Peyer's patch (tissue), 4 donors: ENCODE measurements around the gene YIPF6. TPM values are rescaled to one million over a fixed set of nuclear protein-coding genes. Genes with fewer than 3 reads are reported as not detected.

Source experiments
- DNase-seq, 3 donors: peaks; one replicate each; pipeline ENCODE4 v3.0.0-alpha.2; 2017 to 2019
- H3K27ac ChIP-seq, 4 donors: fragments of 200-600 bp; sonication (generic); one replicate each; pipeline ENCODE4 v1.5.1; 2016 to 2019
- H3K27me3 ChIP-seq, 2 donors: fragments of 200-600 bp; sonication (generic); one replicate each; pipeline ENCODE4 v1.5.1; 2019
- H3K36me3 ChIP-seq, 3 donors: fragments of 200-600 bp; sonication (generic); one replicate each; pipeline ENCODE4 v1.5.1; 2016 to 2019
- H3K4me1 ChIP-seq, 4 donors: fragments of 200-600 bp; sonication (generic); one replicate each; pipeline ENCODE4 v1.5.1; 2016 to 2019
- H3K4me3 ChIP-seq, 4 donors: fragments of 200-600 bp; sonication (generic); 1 replicate in 3 of 4; 2 replicates in 1 of 4; pipeline ENCODE4 v1.5.1; 2016 to 2019; ENCODE audit warnings: mild to moderate bottlenecking in 1 of 4
- H3K9me3 ChIP-seq, 4 donors: fragments of 200-600 bp; sonication (generic); one replicate each; pipeline ENCODE4 v1.5.1; 2016 to 2019; ENCODE audit warnings: mild to moderate bottlenecking in 1 of 4
- POLR2A ChIP-seq, 2 donors: fragments of 450-650 bp; IDR thresholded peaks; one replicate each; pipeline ENCODE4 v1.5.1; 2017; ENCODE audit warnings: antibody characterized with exemption in 2 of 2, mild to moderate bottlenecking in 2 of 2, moderate library complexity in 2 of 2
- total RNA-seq, 4 donors: library from RNA; depleted of rRNA; stranded (reverse); fragments of >200 nt; gene quantifications; one replicate each; pipeline ENCODE4 v1.1.0, GENCODE V29; 2016
- TF ChIP-seq, protein P1 (sequence below), 6 experiments: fragments of 450-650 bp in 4 of 6; fragments of 200-600 bp in 2 of 6; sonication (generic) in 1 of 6; IDR thresholded peaks; one replicate each; pipeline ENCODE4 v1.5.1; 2017 to 2019; ENCODE audit warnings: antibody characterized with exemption in 6 of 6, mild to moderate bottlenecking in 3 of 6, moderate library complexity in 1 of 6

The YIPF6 gene, protein sequence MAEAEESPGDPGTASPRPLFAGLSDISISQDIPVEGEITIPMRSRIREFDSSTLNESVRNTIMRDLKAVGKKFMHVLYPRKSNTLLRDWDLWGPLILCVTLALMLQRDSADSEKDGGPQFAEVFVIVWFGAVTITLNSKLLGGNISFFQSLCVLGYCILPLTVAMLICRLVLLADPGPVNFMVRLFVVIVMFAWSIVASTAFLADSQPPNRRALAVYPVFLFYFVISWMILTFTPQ
- total RNA-seq, result 10 to 100 TPM; 22.6 to 24.8 (median 23.9) TPM

DNA sequence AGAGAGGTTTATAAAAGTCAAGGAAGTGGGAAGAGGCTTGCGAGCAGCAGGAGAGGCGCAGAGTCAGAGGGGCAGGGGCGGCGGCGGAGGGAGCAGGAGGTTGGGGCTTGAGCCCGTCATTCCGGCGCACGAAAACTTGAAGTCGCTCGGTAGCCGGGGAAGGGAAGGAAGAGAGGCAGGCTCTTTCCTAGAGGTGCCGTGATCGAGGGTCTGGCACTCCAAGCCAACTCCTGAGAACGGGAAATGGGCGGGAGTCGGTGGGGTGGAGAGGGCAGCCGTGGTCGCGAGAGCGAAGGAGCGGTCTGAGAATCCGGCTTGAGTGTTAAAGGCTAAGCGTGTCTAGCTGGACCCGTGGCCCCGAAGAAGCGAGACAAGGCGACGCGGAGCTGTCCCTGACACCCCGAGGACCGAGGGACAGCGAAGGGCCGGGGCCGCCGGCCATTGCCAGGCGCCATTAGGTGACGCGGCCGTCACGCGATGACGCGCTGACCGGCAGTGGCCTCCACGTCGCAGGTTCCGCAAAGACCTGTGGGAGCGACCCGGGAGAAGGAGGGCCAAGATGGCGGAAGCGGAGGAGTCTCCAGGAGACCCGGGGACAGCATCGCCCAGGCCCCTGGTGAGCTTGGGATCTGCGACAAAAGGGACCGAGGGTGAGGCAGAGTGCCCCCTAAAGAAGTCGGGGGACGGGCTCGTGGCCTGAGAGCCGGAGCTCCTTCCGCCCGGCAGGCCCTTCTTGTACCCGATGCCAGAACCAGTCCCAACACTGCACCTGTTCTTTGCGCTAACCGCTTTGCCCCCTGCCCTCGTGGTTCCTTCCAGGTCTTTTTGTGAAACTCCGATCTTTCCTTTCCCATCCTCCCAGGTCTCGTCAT, at the start of gene YIPF6:
Gene YIPF6 (plus strand): TSS at position 544 of the 872 bp plus-strand sequence. CDS start 16 bp downstream, at position 560.
- Histone ChIP-seq H3K27me3 (no peaks in the 10 kb centered on the region), H3K27ac (peak within 1 kb of the TSS; percentile 78 to 93 (median 92)), H3K4me1 (peaks cover 0 to 12% (median 0%) of the 10 kb centered on the region in 4 donors), H3K4me3 (peak within 1 kb of the TSS; percentile 57 to 80 (median 70)), H3K9me3 (no peaks in the 10 kb centered on the region), H3K36me3 (no peaks in the 10 kb centered on the region)
- TF ChIP-seq, protein P1, sequence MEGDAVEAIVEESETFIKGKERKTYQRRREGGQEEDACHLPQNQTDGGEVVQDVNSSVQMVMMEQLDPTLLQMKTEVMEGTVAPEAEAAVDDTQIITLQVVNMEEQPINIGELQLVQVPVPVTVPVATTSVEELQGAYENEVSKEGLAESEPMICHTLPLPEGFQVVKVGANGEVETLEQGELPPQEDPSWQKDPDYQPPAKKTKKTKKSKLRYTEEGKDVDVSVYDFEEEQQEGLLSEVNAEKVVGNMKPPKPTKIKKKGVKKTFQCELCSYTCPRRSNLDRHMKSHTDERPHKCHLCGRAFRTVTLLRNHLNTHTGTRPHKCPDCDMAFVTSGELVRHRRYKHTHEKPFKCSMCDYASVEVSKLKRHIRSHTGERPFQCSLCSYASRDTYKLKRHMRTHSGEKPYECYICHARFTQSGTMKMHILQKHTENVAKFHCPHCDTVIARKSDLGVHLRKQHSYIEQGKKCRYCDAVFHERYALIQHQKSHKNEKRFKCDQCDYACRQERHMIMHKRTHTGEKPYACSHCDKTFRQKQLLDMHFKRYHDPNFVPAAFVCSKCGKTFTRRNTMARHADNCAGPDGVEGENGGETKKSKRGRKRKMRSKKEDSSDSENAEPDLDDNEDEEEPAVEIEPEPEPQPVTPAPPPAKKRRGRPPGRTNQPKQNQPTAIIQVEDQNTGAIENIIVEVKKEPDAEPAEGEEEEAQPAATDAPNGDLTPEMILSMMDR (IDR thresholded peaks at IDR 0.05), result no peak
- peak; percentile 71 to 78 for TF ChIP-seq POLR2A (IDR thresholded peaks at IDR 0.05)
- DNase-seq, result peak; percentile 66 to 85 (median 80)

DNA sequence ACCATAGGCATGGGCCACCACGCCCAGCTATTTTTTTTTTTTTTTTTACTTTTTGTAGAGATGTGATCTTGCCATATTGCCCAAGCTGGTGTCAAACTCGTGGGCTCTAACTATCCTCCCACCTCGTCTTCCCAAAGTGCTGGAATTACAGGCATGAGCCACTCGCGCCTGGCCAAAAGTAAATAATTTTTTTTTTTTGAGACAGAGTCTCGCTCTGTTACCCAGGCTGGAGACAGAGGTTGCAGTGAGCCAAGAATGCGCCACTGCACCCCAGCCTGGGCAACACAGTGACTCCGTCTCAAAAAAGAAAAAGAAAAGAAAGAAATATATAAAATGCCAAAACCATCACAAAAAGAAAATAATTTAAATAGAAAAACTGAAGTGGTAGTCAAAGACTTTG, 47.1 kb upstream of the YIPF6 start:
- no peak for DNase-seq
- Histone ChIP-seq H3K9me3 (no peaks in the 10 kb centered on the region), H3K4me1 (no peaks in the 10 kb centered on the region), H3K27ac (no peak overlapping the region), H3K4me3 (no peak overlapping the region), H3K27me3 (no peaks in the 10 kb centered on the region), H3K36me3 (no peaks in the 10 kb centered on the region)
- TF ChIP-seq, protein P1 (IDR thresholded peaks at IDR 0.05), result no peak
- no peak for TF ChIP-seq POLR2A (IDR thresholded peaks at IDR 0.05)

DNA sequence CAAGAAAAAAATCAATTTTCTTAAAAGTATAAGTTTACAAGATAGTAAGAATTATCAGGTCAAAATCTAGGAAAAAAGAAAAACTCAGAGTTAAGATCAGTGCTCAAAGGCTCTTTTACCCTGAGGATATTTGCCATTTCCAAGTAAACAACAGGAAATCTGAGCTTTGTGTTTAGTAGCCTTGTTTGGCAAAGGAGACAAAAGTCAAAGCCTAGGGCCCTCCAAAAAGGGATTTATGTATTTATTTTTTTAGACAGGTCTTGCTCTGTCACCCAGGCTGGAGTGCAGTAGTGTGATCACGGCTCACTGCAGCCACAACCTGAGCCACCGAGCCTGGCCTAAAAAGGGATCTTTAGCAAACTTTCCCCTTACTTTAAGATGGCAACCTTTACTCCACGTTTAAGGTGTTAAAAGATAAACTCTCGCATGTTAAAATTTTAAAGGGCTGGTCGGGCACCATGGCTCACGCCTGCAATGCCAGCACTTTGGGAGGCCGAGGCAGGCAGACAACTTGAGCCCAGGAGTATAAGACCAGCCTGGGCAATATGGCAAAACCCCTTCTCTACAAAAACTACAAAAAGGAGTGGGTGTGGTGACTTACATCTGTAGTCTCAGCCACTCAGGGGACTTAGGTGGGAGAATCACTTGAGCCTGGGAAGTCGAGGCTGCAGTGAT, 44.2 kb upstream of the YIPF6 start:
- H3K4me3 ChIP-seq, result no peak overlapping the region
- no peak for DNase-seq
- H3K9me3 ChIP-seq, result no peaks in the 10 kb centered on the region
- no peaks in the 10 kb centered on the region for H3K36me3 ChIP-seq
- TF ChIP-seq POLR2A (IDR thresholded peaks at IDR 0.05), result no peak
- TF ChIP-seq, protein P1 (IDR thresholded peaks at IDR 0.05), result no peak
- H3K27ac ChIP-seq, result no peak overlapping the region
- no peaks in the 10 kb centered on the region for H3K4me1 ChIP-seq
- no peaks in the 10 kb centered on the region for H3K27me3 ChIP-seq

DNA sequence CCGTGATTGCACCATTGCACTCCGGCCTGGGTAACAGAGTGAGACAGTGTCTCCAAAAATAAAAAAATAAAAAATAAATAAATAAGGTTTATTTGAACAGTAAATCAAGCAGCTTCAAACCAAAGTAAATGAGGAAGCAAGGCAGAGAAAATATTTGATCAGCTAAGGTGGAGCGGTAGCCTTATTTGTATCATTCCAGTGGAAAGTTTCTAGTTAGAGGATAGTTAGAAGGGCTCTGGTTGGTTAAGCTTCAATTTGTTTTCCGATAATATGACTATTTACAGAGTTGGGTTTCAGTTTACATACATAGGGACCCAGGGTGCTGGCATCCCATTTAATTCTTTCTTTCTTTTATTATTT, 43.7 kb upstream of the YIPF6 start:
- H3K27ac ChIP-seq, result no peak overlapping the region
- no peaks in the 10 kb centered on the region for H3K9me3 ChIP-seq
- H3K4me3 ChIP-seq, result no peak overlapping the region
- no peaks in the 10 kb centered on the region for H3K4me1 ChIP-seq
- H3K27me3 ChIP-seq, result no peaks in the 10 kb centered on the region
- TF ChIP-seq, protein P1 (IDR thresholded peaks at IDR 0.05), result no peak
- TF ChIP-seq POLR2A (IDR thresholded peaks at IDR 0.05), result no peak
- no peaks in the 10 kb centered on the region for H3K36me3 ChIP-seq
- no peak for DNase-seq

DNA sequence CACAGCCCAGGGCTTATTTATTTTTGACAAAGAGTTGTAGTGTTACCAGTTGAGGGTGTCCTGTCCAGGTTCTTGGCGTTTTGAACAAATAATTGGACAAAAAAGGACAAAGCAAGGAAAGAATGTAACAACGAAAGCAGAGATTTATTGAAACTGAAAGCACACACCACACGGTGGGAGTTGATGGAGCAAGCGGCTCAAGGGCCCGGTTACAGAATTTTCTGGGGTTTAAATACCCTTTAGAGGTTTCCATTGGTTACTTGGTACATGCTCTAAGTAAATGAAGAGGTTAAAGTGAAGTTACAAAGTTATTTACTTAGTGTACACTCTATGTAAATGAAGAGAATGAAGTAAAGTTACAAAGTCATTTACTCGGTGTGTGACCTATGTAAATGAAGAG, 37.8 kb upstream of the YIPF6 start:
- Histone ChIP-seq H3K9me3 (no peaks in the 10 kb centered on the region), H3K27me3 (no peaks in the 10 kb centered on the region), H3K36me3 (no peaks in the 10 kb centered on the region), H3K4me3 (no peak overlapping the region), H3K27ac (no peak overlapping the region), H3K4me1 (no peaks in the 10 kb centered on the region)
- DNase-seq, result no peak
- TF ChIP-seq POLR2A (IDR thresholded peaks at IDR 0.05), result no peak
- TF ChIP-seq, protein P1 (IDR thresholded peaks at IDR 0.05), result no peak
